GM12878 (cell line): ENCODE measurements around the gene TMEM33. TPM values are rescaled to one million over a fixed set of nuclear protein-coding genes. Genes with fewer than 3 reads are reported as not detected.

ENCODE experiments used
- ATAC-seq: fragments of 200-7000 bp; cut with Tn5 transposase; 3 replicates; pipeline ENCODE4 v1.9.1; 2020; ENCODE audit warnings: mild to moderate bottlenecking, moderate library complexity
- BruUV-seq: library from RNA; stranded (reverse); fragments of 400-500 nt; replicated peaks from 2 replicates; lab custom pipeline; 2021; lab: Mats Ljungman, UMichigan
- CTCF ChIA-PET: fragments of 300-600 bp; sonication (Branson Sonifier 250); formaldehyde crosslinking; extraction: SDS; loops from one replicate; lab custom pipeline; 2021; ENCODE audit warnings: inconsistent platforms; lab: Yijun Ruan, JAX
- POLR2A ChIA-PET: fragments of 350-600 bp; formaldehyde crosslinking; extraction: SDS; loops from one replicate; lab custom pipeline; 2021; ENCODE audit warnings: inconsistent platforms; lab: Charles Lee
- RAD21 ChIA-PET: fragments of 300-600 bp; sonication (Branson Sonifier 250); formaldehyde crosslinking; loops from one replicate; lab custom pipeline; 2023; ENCODE audit warnings: antibody characterized with exemption; ENCODE audit not compliant: unreplicated experiment; lab: Charles Lee
- SMC1A ChIA-PET: fragments of 300-600 bp; sonication (Branson Sonifier 250); formaldehyde crosslinking; loops from one replicate; lab custom pipeline; 2023; ENCODE audit not compliant: unreplicated experiment, uncharacterized antibody; lab: Charles Lee
- DNase-seq: peaks from one replicate; pipeline ENCODE4 v3.0.0-alpha.2; 2011; ENCODE audit warnings: low read depth, low spot score
- FAIRE-seq: peaks from 3 replicates; lab custom pipeline; 2011; peaks lifted over from hg19 to GRCh38; lab: Jason Lieb, UNC
- H2AFZ ChIP-seq: 2 replicates; pipeline ENCODE4 v1.6.0; 2011; ENCODE audit warnings: low read depth, low read length, control low read depth; ENCODE audit not compliant: control insufficient read depth
- H3K27ac ChIP-seq: 2 replicates; pipeline ENCODE4 v1.5.1; 2011; ENCODE audit warnings: control low read depth; ENCODE audit not compliant: control insufficient read depth, insufficient read depth
- H3K27me3 ChIP-seq, 2 experiments: replicated peaks in 1 of 2; 2 replicates each; pipeline versions ENCODE4 v1.6.0 to v1.6.1; 2011; ENCODE audit warnings: low read length in 1 of 2; ENCODE audit not compliant: control insufficient read depth in 2 of 2, insufficient read depth in 2 of 2
- H3K36me3 ChIP-seq, 2 experiments: 2 replicates each; pipeline ENCODE4 v1.5.1; 2011; ENCODE audit warnings: low read length in 1 of 2; ENCODE audit not compliant: control insufficient read depth in 2 of 2, insufficient read depth in 2 of 2
- H3K4me1 ChIP-seq: 2 replicates; pipeline ENCODE4 v1.6.1; 2011; ENCODE audit warnings: mild to moderate bottlenecking, low read length, moderate library complexity, mixed read lengths; ENCODE audit not compliant: control insufficient read depth, insufficient read depth
- H3K4me2 ChIP-seq: 2 replicates; pipeline ENCODE4 v1.6.0; 2011; ENCODE audit warnings: control low read depth; ENCODE audit not compliant: control insufficient read depth, insufficient read depth
- H3K4me3 ChIP-seq: fragments of 200-600 bp; sonication (generic); 2 replicates; pipeline ENCODE4 v1.5.1; 2016
- H3K79me2 ChIP-seq: 2 replicates; pipeline ENCODE4 v1.6.0; 2011; ENCODE audit warnings: low read length; ENCODE audit not compliant: control insufficient read depth, insufficient read depth
- H3K9ac ChIP-seq: 2 replicates; pipeline ENCODE4 v1.8.0; 2011; ENCODE audit warnings: low read length, control low read depth, mixed read lengths; ENCODE audit not compliant: control insufficient read depth, insufficient read depth
- H3K9me3 ChIP-seq: replicated peaks from 3 replicates; pipeline ENCODE4 v1.5.1; 2011; ENCODE audit warnings: mild to moderate bottlenecking, low read length; ENCODE audit not compliant: control insufficient read depth, insufficient read depth
- H4K20me1 ChIP-seq: 2 replicates; pipeline ENCODE4 v1.6.0; 2011; ENCODE audit not compliant: control insufficient read depth, insufficient read depth
- ESRRA ChIP-seq: IDR thresholded peaks from 2 replicates; pipeline ENCODE4 v1.6.1; 2012; ENCODE audit warnings: mild to moderate bottlenecking, low read length, improper control_type of control experiment
- SPI1 ChIP-seq: IDR thresholded peaks from 2 replicates; pipeline ENCODE4 v1.6.1; 2011; ENCODE audit warnings: low read depth, mild to moderate bottlenecking, low read length, moderate library complexity, borderline replicate concordance; ENCODE audit not compliant: insufficient read depth
- WGBS: methylation state at CpG from one replicate; pipeline ENCODE4 v1.1.6; 2016; ENCODE audit warnings: low lambda C conversion rate; ENCODE audit not compliant: insufficient replicate concordance, insufficient coverage; ENCODE audit errors: missing lambda C conversion rate; 5-methylcytosine and 5-hydroxymethylcytosine counted together
- in situ Hi-C: fragments of 300-500 bp; cut with MboI; formaldehyde crosslinking; loops from 9 replicates; pipeline ENCODE4 v1.14.3; 2018; ENCODE audit warnings: mixed read lengths
- intact Hi-C: fragments of 100-400 bp; cut with micrococcal nuclease; formaldehyde crosslinking; loops from one replicate; pipeline ENCODE4 v1.14.2; 2022; ENCODE audit not compliant: unreplicated experiment
- polyA plus RNA-seq, 11 experiments: library from polyadenylated mRNA; depleted of rRNA in 4 of 11; unstranded in 6 of 11; stranded (reverse) in 5 of 11; fragments of >200 nt; fragmentation: Nextera tagmentation in 4 of 11; fragmentation: Illumina TruSeq in 1 of 11; extraction: Ambion mirVana in 4 of 11; extraction: Trizol in 1 of 11; gene quantifications; 1 replicate in 1 of 11; 2 replicates in 10 of 11; pipeline versions ENCODE4 v1.2.1 to v1.2.3, GENCODE V29; 2011 to 2016; ENCODE audit warnings: inconsistent platforms in 2 of 11, missing spikeins in 2 of 11, low read depth in 1 of 11
- total RNA-seq, 4 experiments: library from RNA; depleted of rRNA in 3 of 4; stranded (reverse); fragments of >200 nt in 3 of 4; fragmentation: Illumina TruSeq in 1 of 4; extraction: Trizol in 1 of 4; gene quantifications; 2 replicates each; pipeline versions ENCODE4 v1.2.1 to v1.2.3, GENCODE V29; 2013 to 2021
- TF ChIP-seq, protein P1 (sequence below): IDR thresholded peaks from 2 replicates; pipeline ENCODE4 v1.6.1; 2011; ENCODE audit warnings: borderline replicate concordance, low read depth, mild to moderate bottlenecking, moderate library complexity, low read length; ENCODE audit not compliant: insufficient read depth, poor library complexity, severe bottlenecking

Gene TMEM33
- total and polyA plus RNA-seq, 10 of the 15 experiments (the other 5 are each of a cell fraction or from before 2014, with no cell fraction given): 7.9 to 60.2 (median 33.4) TPM

- H3K9me3 ChIP-seq: no peaks in the 10 kb centered on the region; the same call in 2 of the 3 replicates
- POLR2A ChIA-PET: interaction anchor here (0.8 to 1.1 kb wide), 3 partner anchors 13 to 25 kb away, joined by 3 read pairs; no protein-coding TSS in a partner anchor
- RAD21 ChIA-PET: interaction anchor here (1.0 kb wide), 1 partner anchor 58 kb away, joined by 3 read pairs; no protein-coding TSS in a partner anchor
- H3K79me2 ChIP-seq: peaks cover 32% of the 10 kb centered on the region
- H4K20me1 ChIP-seq: no peaks in the 10 kb centered on the region
- peak overlapping the region; percentile 92 for H3K4me2 ChIP-seq
- H3K27ac ChIP-seq: no peak overlapping the region
- H3K27me3 ChIP-seq: no peaks in the 10 kb centered on the region
- no peaks in the 10 kb centered on the region for H3K36me3 ChIP-seq
- ATAC-seq: no peak
- no peak for DNase-seq
- no peak overlapping the region for H2AFZ ChIP-seq
- TF ChIP-seq, protein P1, sequence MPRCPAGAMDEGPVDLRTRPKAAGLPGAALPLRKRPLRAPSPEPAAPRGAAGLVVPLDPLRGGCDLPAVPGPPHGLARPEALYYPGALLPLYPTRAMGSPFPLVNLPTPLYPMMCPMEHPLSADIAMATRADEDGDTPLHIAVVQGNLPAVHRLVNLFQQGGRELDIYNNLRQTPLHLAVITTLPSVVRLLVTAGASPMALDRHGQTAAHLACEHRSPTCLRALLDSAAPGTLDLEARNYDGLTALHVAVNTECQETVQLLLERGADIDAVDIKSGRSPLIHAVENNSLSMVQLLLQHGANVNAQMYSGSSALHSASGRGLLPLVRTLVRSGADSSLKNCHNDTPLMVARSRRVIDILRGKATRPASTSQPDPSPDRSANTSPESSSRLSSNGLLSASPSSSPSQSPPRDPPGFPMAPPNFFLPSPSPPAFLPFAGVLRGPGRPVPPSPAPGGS: no peak
- TF ChIP-seq SPI1 (no peak), ESRRA (no peak)
- CTCF ChIA-PET: interaction anchor here (1.2 to 1.4 kb wide), 2 partner anchors 24 to 290 kb away, joined by 3 to 4 read pairs; no protein-coding TSS in a partner anchor
- no peak overlapping the region for H3K9ac ChIP-seq
- H3K4me3 ChIP-seq: peak overlapping the region; percentile 82; the same call in 1 of the 2 replicates
- intact Hi-C loops (loop anchor here (5.0 kb wide), 2 partner anchors 55 to 290 kb away; partner anchors contain the start of gene TMEM33), in situ Hi-C loops (no loop called here)
- FAIRE-seq: no peak
- no peaks in the 10 kb centered on the region; the same call in 1 of the 2 replicates for H3K4me1 ChIP-seq
- no TSS peak for BruUV-seq
- 96% methylated on average over 10 of the region's 10 CpGs for WGBS
- SMC1A ChIA-PET: interaction anchor here (0.6 to 0.9 kb wide), 3 partner anchors 33 to 655 kb away, joined by 3 read pairs; no protein-coding TSS in a partner anchor
These were observed 56.9 kb downstream of the TMEM33 start for GRCh38 chr4:41991916-41992767.
